A549 treated with RU486 at 1 μM for 4 hours (cell line): ENCODE measurements around the gene OTX2. TPM values are rescaled to one million over a fixed set of nuclear protein-coding genes. Genes with fewer than 3 reads are reported as not detected.

Experiments used
- total RNA-seq: library from RNA; stranded (reverse); fragments of 200-300 nt; extraction: Qiagen RNA extraction; gene quantifications from 5 replicates; pipeline ENCODE4 v1.2.3, GENCODE V29; 2022; ENCODE audit warnings: low read depth

The OTX2 gene
- total RNA-seq = not detected in 5 replicates

DNA sequence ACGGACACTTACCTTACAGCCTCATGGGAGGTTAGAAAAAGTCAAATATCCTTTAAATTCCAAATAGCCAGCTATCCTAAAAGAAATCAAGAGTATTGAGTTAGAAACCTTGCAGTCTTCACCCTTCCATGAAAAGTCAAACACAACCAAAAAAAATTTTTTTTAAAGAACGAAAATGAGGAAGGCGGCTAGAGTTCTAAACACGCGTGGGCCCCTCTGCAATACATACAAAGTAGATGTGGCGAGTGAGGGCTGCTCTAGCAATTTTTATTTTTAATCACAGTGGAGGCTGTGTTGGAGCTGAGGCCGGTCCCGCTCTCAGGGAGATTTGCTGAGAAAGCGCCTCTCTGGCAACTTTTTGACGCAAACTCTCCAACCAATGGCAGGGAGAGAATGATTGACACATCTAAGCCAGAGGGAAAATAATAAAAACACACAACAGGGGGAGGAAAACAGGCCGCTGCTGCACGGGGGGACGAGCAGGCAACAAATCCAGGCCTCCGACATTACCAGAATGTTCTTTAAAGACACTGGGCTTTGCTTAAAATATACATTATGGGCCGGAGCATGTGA, at the start of gene OTX2:
OTX2 (minus strand) TSS at position 333 of the 573 bp plus-strand sequence. CDS start 5,023 bp downstream, outside the sequence.

Other genes starting within 250 kb of the OTX2 start
- gene TMEM260, start 230.7 kb downstream of the OTX2 start, total RNA-seq = 3.5 to 6.6 TPM (median 4.9 TPM) in 5 replicates